ENCODE results near the gene UTP18.
"Not testable (repeated sequence)": the region's sequence is repeated elsewhere in the genome, so short reads cannot be mapped to it uniquely, and the experiment has no call there.

UTP18 gene

DNA sequence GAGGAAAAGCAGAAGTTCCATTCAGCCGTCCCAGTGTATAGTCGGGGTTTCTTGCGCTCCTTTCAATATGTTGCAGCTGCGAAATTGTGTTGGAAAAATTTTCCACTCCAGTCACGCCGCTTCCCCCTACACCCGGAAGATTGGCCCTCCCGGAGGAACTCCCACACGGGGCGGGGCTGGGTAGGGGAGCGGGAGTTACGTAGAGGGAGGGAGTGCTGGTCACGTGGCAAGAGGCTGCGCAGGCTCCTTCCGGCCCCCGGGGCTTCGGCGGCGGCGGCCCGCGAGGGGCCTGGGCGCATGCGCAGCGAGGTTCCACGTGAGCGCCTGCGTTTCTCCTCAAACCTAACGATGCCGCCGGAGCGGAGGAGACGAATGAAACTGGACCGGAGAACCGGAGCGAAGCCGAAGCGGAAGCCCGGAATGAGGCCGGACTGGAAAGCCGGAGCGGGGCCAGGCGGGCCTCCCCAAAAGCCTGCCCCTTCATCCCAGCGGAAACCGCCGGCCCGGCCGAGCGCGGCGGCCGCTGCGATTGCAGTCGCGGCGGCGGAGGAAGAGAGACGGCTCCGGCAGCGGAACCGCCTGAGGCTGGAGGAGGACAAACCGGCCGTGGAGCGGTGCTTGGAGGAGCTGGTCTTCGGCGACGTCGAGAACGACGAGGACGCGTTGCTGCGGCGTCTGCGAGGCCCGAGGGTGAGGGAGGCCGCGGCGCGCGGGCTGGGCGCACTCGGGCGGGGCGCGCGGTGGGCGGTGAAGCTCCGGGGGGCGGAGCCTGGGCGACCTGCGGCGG is at the start of gene UTP18:
Gene UTP18, plus strand, starts transcription at position 310 of the 787 bp plus-strand sequence. Its CDS starts 39 bp downstream, at position 349.
- peak; percentile 99 for DNase-seq

DNA sequence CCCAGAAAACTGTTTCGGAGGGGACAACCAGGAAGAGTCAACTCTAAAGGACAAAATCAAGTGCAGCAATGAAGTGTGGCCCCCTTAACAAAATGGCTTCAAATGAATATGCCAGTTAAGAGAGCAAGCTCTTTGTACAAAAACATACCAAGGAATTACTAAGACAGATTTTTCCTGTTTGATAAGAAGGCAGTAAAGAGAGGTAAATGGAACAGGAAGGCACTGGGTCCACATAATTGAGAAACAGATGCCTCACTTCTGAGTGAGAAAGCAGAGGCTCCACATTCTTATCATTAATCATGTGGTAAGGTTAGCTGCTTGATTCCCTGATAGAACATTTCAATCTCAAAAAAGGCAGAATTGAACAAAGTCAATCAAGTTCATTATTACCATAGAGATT is 45.4 kb upstream of the UTP18 start:
- DNase-seq: no peak

DNA sequence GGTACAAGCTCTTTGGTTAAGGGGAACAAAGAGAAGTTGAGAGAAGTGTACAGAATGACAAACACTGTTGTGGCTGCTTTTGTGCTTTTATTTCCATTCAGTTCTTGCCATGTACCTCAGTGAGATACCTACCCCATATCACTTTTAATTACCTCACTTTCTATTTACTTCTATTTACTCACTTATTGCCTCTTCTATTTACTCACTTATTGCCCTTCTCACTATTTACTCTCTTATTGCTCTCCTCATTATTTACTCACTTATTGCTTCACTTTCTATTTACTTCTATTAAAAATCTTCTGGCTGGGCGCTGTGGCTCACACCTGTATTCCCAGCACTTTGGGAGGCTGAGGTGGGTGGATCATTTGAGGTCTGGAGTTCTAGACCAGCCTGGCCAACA is 42.4 kb upstream of the UTP18 start:
- no peak for DNase-seq

DNA sequence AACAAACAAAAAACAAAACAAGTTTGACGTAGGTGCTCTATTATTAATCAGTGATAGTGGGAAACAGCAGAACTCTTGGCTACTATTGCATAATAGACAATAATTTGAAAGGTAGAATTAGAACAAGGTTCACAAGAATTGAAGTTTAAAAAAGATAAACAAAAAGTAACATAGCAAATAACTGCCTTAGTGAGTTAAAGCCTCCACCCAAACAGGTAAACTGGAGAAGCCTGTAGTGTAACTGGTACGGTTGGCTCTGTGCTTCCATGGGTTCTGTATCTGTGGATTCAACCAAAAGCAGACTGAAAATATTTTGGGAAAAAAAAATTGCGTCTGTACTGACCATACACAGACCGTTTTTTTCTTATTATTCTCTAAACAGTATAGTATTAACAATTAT is 39.0 kb upstream of the UTP18 start:
- DNase-seq: no peak

DNA sequence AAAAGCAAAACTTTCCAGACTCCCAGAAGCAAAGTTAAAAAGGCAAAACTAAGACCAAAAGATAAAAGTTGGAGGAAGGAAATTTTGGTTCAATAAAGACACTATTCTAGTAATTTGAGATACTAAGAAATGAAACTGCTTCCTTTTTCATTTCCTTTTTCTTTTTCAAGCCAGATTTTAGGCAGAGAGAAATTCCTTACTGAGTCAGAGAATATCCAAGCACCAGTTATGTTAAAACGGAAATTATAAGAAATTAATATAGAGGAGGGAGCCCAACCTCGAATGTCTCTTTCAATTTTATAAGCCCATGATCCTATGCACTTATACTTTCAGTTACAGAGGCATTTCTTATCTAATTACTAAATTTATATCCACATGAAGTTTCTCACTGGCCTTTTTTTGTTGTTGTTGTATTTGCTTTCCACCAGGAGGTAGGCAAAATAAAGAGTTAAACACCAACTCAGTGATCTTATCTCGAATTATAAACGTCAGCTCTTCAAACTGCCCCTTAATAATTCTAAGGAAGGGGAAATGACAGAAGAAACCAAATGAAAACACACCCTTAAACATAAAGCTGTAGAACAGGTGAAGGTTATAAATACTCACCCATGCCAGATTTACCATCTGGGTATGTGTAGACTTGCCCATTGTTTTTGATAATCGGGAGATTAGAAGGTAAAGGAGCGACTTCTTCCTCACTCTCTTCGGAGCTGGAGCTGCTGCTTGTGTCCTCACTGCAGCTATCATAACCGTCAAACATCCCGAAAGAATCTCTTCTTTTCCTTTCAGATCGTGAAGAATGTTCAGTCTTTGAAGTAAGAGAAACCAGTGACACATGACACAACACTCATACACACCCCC is 35.7 kb upstream of the UTP18 start:
- DNase-seq: peak; percentile 19

DNA sequence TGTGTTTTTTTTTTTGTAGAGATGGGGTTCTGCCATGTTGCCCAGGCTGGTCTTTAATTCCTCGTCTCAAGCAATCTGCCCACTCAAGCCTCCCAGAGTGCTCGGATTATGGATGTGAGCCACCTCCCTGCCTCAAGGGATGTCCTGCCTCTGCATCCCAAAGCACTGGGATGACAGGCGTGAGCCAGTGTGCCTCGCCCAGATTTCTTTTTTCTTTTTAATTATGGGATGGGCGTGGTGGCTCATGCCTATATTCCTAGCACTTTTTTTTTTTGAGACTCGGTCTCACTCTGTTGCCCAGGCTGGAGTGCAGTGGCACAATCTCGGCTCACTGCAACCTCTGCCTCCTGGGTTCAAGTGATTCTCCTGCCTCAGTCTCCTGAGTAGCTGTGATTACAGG is 34.8 kb upstream of the UTP18 start:
- DNase-seq: not testable (repeated sequence)

DNA sequence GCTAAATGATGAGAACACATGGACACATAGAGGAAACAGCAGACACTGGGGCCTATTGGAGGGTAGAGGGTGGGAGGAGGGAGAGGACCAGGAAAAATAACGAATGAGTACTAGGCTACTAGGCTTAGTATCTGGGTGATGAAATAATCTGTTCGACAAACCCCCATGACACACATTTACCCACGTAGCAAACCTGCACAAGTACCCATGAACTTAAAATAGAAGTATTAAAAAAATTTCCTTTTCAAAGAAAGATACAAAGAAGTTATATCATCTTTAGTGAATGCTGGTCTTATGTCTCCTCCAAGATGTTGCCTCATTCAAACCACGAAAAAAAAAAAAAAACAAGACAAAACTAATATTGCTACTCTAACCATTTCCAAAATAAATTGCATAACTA is 32.2 kb upstream of the UTP18 start:
- DNase-seq: no peak

DNA sequence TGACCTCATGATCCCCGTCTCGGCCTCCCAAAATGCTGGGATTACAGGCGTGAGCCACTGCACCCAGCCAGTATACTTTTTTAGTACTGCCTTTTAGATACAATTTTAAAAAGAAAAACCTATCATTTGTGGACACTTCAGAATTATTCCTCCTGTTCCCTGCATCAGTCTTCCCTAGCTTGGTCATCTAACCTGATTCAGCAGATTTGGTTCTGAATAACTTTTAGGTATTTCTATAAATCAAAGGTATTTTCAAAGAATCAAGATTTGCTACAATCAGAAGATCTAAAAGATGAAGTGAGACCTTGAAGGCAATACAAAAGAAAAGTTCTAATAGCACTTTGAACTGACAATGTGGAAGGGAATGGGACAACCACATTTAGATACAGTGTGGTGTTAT is 30.5 kb upstream of the UTP18 start:
- DNase-seq: no peak

DNA sequence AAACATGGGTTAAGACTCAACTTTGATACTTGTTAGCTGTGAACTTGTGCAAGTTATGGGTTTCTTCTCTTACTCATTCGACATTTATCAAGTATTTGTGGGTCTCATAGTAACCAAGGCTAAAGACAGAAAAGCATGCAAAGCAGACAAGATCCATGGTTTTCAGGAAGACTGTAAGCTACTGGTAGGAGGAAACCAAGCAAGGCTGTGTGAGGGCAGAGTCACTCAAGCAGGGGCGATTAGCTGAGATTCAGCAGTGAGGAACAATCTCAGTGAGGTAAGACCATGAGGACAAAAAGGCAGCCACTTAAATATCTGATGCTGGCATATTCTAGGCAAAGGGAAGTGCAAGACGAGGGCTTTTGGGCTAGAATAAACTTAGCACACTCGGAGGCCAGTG is 30.0 kb upstream of the UTP18 start:
- DNase-seq: no peak

DNA sequence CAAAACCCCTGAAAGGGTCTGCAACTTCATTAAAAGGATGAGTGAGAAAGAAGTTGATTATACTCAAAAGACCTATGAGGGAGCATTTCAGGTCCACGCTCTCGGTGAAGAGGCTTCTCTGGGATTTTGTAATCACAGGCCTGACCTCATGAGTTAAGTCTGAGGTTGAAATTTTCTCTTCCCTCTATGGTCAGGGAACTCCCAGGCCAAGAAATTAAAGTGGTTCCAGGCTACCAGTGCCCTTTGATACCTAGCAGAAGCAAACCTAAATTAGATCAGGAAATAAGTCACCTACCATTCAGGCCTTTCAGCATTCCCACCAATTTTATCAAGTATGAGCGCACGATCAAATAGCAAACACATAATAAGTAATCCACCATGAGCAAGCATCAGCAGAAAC is 28.3 kb upstream of the UTP18 start:
- no peak for DNase-seq

DNA sequence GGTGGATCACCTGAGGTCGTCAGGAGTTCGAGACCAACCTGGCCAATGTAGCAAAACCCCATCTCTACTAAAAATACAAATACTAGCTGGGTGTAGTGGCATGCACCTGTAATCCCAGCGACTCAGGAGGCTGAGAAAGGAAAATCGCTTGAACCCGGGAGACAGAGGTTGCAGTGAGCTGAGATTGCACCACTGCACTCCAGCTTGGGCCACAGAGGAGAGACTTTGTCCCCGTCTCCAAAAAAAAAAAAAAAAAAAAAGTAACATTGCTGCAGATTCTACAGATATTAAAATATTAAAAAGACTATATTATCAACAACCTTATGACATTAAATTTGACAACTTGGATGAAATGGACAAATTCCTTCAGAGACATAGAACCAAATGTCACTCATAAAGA is 26.2 kb upstream of the UTP18 start:
- DNase-seq: no peak

DNA sequence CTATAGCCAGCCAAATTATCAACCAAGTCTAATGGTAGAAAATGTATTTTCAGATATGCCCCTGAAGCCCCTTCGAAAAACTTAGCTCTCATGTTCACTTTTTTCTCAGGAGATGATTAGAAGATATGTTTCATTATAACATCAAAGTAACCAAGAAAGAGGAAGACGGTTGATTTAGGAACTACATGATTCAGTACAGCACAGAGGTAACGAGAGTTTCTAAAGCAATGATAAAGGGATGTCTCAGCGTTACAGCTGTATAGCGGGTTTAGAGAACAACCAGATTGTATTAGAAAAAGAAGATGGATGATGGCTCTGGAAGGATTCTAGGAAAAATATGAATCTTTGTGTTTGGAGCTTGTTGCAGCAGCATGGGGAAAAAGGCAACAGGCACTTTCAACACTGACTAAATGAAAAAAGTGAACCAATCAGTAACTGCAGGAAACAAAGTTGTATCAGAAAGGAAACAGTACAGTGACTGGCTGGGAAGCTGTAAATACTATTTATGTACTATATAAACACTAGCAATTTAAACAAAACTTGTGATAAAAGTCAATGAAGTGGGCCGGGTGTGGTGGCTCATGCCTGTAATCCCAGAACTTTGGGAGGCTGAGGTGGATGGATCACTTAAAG is 22.0 kb upstream of the UTP18 start:
- no peak for DNase-seq

DNA sequence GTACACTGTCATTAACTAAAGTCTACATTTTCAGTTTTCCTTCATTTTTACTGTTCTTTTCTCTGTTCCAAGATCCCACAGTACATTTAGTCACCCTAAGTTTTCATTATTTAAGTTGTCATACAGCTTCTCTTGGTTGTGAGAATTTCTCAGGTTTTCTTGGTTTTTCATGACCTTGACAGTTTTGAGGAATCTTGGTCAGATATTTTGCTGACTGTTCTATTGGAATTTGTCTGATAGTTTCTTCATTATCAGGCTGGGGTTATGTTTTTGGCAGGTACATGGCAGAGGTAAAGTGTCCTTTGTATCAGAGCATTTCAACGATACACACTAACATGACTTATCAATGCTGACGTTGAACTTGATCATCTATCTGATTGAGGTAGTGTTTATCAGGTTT is 20.1 kb upstream of the UTP18 start:
- DNase-seq: no peak

DNA sequence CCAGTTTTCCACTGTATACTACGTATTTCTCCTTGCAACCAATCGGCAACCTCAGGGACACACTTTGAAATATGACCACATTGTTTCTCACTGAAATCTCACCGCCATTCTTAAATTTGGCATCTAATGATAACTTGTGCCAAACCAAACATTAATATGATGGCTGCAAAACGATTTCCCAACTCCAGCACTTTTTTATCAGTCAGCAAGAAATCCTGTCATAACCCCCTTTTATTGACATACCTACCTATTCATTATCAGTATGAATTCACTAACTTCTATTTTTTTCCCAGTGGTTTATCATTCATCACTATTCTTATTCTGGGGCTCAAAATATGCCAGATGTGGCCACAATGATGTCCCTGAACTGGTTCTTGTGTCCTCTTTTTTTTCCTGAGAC is 16.3 kb upstream of the UTP18 start:
- DNase-seq: no peak

DNA sequence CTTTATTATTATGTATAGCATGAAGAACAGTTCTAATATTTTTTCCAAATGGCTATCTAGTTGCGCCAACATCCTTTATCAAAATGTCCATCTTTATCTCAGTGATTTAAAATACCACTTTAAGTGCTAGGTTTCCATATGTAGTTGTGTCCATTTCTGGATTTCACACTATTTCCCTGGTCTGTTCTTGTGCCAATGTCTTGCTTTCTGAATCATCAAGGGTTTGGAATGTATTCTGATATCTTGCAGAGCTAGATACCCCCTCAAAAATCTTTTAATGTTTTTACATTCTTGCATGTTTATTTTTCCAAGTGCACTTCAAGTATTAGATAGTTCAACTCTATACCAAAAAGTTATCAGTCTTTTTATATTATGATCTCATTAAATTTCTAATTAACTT is 14.8 kb upstream of the UTP18 start:
- DNase-seq: no peak

DNA sequence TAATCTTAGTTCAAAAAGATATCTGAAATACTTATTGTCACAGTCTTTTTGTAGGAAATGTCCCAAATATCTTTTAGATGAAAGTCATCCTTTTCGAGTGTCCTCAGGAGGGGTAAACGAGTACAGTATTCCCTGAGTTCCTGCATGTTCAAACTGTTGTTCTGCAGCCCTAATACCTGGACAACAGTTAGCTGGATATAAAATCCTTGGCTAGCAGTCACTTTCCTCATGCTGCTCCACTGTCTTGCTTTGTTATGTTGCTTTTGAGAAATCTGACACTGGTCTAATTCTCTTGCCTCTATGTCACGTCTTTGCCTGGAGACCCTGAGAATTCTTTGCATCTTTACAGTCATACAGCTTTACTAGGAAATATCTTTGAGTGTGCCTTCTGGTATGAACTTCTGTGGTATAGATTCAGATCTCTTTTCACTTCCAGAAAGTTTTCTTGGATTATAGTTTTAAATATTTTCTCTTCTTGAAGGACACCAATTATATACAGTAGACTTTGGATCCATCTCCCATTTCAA is 10.0 kb upstream of the UTP18 start:
- DNase-seq: no peak

DNA sequence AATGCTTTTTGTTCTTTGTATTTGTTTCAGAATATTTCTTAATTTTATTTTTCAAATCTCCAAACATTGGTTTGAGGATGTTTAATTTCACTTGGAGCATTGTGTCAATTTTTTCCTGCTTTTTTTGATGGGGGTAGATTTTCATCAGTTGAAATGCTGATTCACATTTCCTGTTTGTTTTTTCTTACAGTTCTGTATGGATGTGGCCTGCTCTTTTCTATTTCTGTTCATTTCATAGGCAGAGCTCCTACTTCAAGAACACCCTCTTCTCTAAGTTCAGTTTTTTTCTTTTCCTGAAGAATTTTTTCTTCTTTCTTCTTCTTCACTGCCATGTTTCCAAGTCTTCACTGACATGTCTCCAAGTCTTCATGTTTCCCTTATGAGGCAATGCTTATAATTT is 9.3 kb upstream of the UTP18 start:
- no peak for DNase-seq

DNA sequence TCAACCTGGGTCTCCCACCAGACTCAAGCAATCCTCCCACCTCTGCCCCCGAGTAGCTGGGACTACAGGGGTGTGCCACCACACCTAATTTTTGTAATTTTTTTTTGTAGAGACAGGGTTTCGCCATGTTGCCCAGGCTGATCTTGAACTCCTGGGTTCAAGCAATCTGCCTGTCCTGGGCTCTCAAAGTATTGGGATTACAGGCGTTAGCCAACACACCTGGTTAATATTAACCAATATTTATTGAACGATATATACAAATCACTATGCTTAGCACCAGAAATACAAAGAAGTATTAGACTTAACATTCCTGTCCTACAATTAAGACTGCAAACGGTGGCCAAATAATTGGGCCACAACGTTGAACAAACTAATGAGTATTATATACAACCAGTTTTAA is 4.7 kb upstream of the UTP18 start:
- no peak for DNase-seq

DNA sequence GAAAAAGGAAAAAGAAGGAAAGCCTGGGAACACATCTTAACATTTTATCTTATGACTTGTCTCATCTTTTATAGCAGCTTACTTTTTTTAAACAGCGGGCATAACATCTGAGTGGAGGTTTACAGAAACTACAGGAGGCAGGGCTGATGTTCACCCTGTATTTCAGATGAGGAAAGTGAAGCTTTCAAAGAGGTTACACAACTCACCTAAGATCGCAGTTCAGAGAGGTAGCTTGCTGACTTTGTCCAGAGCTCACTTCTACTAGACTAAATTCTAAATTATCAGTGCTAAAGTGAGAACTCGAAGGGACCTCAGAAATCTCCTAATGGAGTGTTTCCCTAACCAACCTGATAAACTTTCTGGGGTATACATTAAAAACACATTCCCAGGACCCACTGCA is 4.2 kb upstream of the UTP18 start:
- no peak for DNase-seq

DNA sequence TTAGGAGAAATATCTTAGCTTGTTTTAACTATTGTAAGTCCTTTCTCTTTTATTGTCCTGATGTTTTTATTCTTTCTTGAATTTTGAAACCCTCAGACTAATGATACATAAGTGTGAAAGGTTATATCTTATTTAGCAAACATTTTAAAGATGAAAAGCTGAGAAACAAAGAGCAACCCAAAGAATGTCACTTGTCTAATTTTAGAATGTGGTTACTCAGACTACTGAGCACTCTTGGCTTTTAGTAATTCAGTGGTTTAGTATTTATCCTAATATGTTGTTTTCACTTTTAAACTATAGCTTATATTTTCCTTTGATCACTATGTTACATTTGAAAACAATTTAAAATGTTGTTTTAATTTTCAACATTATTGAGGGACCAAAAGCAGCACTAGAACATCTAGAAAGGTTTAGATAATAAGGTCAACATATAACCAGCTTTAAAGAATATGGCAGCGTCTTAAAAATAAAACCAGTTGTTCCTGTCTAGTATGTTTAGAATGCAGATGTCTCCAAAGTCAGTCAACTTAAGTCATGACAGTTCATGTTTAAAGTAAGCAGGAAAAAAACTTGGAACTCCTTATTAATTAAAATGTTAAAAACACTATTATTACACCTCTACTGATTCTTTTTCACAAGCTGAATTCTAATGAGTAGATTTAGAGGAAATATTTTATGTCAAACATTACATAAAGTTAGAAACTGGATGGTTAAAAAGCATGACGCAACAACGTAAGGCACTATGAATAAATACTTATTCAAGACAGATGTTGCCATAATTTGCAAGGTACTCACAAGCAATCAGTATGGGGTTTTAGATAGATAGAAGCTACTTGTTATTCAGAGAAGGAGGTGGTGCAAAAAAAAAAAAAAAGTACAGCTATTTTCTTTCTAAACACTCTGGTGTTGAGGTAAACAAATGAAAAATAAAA is 2.9 kb upstream of the UTP18 start:
- DNase-seq: no peak

DNA sequence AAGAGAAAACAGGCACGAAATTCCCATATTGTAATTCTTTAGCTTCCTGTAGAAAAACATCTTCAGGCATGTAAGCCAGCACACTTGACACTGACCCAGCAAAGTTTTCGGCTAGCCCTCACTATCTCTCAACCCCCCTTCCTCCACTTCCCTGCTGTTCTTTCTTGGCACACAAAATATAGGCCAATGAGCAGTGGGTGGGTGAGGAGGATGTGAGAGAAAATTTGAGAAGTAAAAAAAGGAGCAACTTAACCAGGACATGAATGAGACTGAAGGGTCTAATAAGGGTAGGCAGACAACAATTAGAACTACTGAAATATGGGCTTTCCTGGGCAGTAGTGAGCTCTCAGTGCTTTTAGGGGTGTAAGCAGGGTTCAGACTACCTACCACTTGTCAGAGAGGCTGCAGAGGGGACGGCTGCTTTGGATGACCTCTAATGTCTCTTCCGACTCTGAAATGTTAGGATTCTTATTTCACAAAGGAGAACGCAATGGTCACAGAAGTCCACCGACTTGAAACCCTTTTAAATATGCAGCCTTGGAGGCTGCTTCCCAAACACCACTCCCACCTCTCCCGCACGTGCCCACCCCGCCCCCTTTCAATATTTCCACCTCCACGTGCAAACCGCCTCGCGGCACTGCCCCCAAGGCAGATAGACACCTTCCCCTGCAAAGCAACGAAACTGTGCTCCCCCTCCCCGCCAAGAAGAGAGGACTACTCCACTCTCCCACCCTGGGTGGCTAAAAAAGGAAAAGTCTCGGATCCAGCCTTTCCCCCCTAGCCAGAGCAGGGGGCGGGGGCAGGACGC is 1.4 kb upstream of the UTP18 start:
- DNase-seq: peak; percentile 62
